HEK293T (cell line): Measurements from ENCODE around the gene SRGAP3.

Experiments
- CTCF ChIA-PET: fragments of 350-600 bp; formaldehyde crosslinking; extraction: SDS; loops from one replicate; lab custom pipeline; 2021; ENCODE audit warnings: antibody characterized with exemption, inconsistent platforms; lab: Yijun Ruan, JAX
- POLR2A ChIA-PET: fragments of 350-600 bp; formaldehyde crosslinking; extraction: SDS; loops from one replicate; lab custom pipeline; 2020; ENCODE audit warnings: antibody characterized with exemption, inconsistent platforms; lab: Yijun Ruan, JAX
- DNase-seq: peaks from one replicate; pipeline ENCODE4 v3.0.0; 2012; ENCODE audit warnings: mixed read lengths; ENCODE audit errors: extremely low spot score
- ARNT ChIP-seq: fragments of 450-650 bp; IDR thresholded peaks from 2 replicates; pipeline ENCODE4 v1.6.1; 2017; ENCODE audit warnings: mild to moderate bottlenecking
- BHLHE40 ChIP-seq: fragments of 450-650 bp; IDR thresholded peaks from 2 replicates; pipeline ENCODE4 v1.6.1; 2016; ENCODE audit warnings: mild to moderate bottlenecking, moderate library complexity, borderline replicate concordance
- CTBP1 ChIP-seq: fragments of 450-650 bp; IDR thresholded peaks from 2 replicates; pipeline ENCODE4 v1.6.1; 2016; ENCODE audit warnings: borderline replicate concordance
- ELF4 ChIP-seq: fragments of 450-650 bp; IDR thresholded peaks from 2 replicates; pipeline ENCODE4 v1.6.1; 2017; ENCODE audit warnings: antibody characterized with exemption
- FOXA1 ChIP-seq: fragments of 450-650 bp; IDR thresholded peaks from 2 replicates; pipeline ENCODE4 v1.6.1; 2016; ENCODE audit warnings: mild to moderate bottlenecking
- FOXK2 ChIP-seq: fragments of 450-650 bp; IDR thresholded peaks from 2 replicates; pipeline ENCODE4 v1.6.1; 2016; ENCODE audit warnings: mild to moderate bottlenecking
- FOXM1 ChIP-seq: fragments of 450-650 bp; IDR thresholded peaks from 2 replicates; pipeline ENCODE4 v1.6.1; 2017; ENCODE audit warnings: mild to moderate bottlenecking, borderline replicate concordance
- HDGF ChIP-seq: fragments of 450-650 bp; IDR thresholded peaks from 2 replicates; pipeline ENCODE4 v1.6.1; 2017; ENCODE audit warnings: antibody characterized with exemption, borderline replicate concordance
- L3MBTL2 ChIP-seq: fragments of 450-650 bp; conservative IDR thresholded peaks from 2 replicates; pipeline ENCODE4 v1.6.1; 2016; ENCODE audit warnings: mild to moderate bottlenecking
- LEF1 ChIP-seq: fragments of 450-650 bp; IDR thresholded peaks from 2 replicates; pipeline ENCODE4 v1.6.1; 2017; ENCODE audit warnings: mild to moderate bottlenecking, borderline replicate concordance
- NFRKB ChIP-seq: fragments of 450-650 bp; IDR thresholded peaks from 2 replicates; pipeline ENCODE4 v1.6.1; 2016; ENCODE audit warnings: mild to moderate bottlenecking, moderate library complexity
- PKNOX1 ChIP-seq: fragments of 450-650 bp; IDR thresholded peaks from 2 replicates; pipeline ENCODE4 v1.6.1; 2016
- SP1 ChIP-seq: fragments of 450-650 bp; IDR thresholded peaks from 2 replicates; pipeline ENCODE4 v1.6.1; 2017
- SUZ12 ChIP-seq: fragments of 450-650 bp; IDR thresholded peaks from 2 replicates; pipeline ENCODE4 v1.6.1; 2016; ENCODE audit warnings: mild to moderate bottlenecking
- TARDBP ChIP-seq: fragments of 450-650 bp; IDR thresholded peaks from 2 replicates; pipeline ENCODE4 v1.6.1; 2016
- ZNF384 ChIP-seq: fragments of 450-650 bp; IDR thresholded peaks from 2 replicates; pipeline ENCODE4 v1.6.1; 2016

SRGAP3 gene

GRCh38 chr3:8983026-8983425 is 266.4 kb downstream of the SRGAP3 start:
- ChIA-PET CTCF (no interaction called here), POLR2A (no interaction called here)
- no peak for DNase-seq
- TF ChIP-seq BHLHE40 (no peak), FOXA1 (no peak), L3MBTL2 (no peak), ZNF384 (no peak), SP1 (no peak), FOXM1 (no peak), SUZ12 (no peak), FOXK2 (no peak), CTBP1 (no peak), LEF1 (no peak), NFRKB (no peak), ELF4 (no peak), HDGF (no peak), PKNOX1 (no peak)

GRCh38 chr3:8982509-8982908 is 266.9 kb downstream of the SRGAP3 start:
- no peak for DNase-seq
- ChIA-PET POLR2A (no interaction called here), CTCF (no interaction called here)
- TF ChIP-seq FOXA1 = no peak

GRCh38 chr3:8981700-8982099 is 267.7 kb downstream of the SRGAP3 start:
- ChIA-PET POLR2A (no interaction called here), CTCF (no interaction called here)
- no peak for DNase-seq
- TF ChIP-seq CTBP1 = no peak
- no peak for TF ChIP-seq LEF1
- TF ChIP-seq FOXK2 = no peak
- no peak for TF ChIP-seq ZNF384
- no peak for TF ChIP-seq FOXA1

- ChIA-PET CTCF (no interaction called here), POLR2A (no interaction called here)
- no peak for TF ChIP-seq SP1
- no peak for TF ChIP-seq FOXM1
- no peak for TF ChIP-seq FOXK2
- no peak for DNase-seq
Measured at GRCh38 chr3:8981296-8981695, 268.1 kb downstream of the SRGAP3 start.

- TF ChIP-seq TARDBP = no peak
- no peak for TF ChIP-seq SP1
- TF ChIP-seq FOXK2 = no peak
- TF ChIP-seq PKNOX1 = no peak
- TF ChIP-seq HDGF = no peak
- no peak for TF ChIP-seq BHLHE40
- TF ChIP-seq ELF4 = no peak
- no peak for TF ChIP-seq LEF1
- no peak for TF ChIP-seq NFRKB
- TF ChIP-seq FOXA1 = no peak
- TF ChIP-seq CTBP1 = no peak
- TF ChIP-seq ZNF384 = no peak
- TF ChIP-seq FOXM1 = no peak
- TF ChIP-seq ARNT = no peak
- no peak for TF ChIP-seq SUZ12
- no peak for TF ChIP-seq L3MBTL2
- DNase-seq = no peak
- ChIA-PET CTCF (no interaction called here), POLR2A (no interaction called here)
Measured at GRCh38 chr3:8980756-8981257, 268.6 kb downstream of the SRGAP3 start.

- TF ChIP-seq SP1 = no peak
- TF ChIP-seq ARNT = no peak
- TF ChIP-seq L3MBTL2 = no peak
- TF ChIP-seq NFRKB = no peak
- no peak for TF ChIP-seq ELF4
- no peak for TF ChIP-seq LEF1
- POLR2A ChIA-PET = no interaction called here
Measured at GRCh38 chr3:8979262-8979661, 270.2 kb downstream of the SRGAP3 start.

GRCh38 chr3:8978551-8978950 is 270.9 kb downstream of the SRGAP3 start:
- TF ChIP-seq NFRKB = no peak
- TF ChIP-seq CTBP1 = no peak
- no peak for TF ChIP-seq TARDBP
- no peak for TF ChIP-seq SP1
- no peak for TF ChIP-seq ARNT
- TF ChIP-seq ELF4 = no peak
- CTCF ChIA-PET = interaction anchor here (1.5 kb wide), 1 partner anchor 9 kb away, joined by 4 read pairs; no protein-coding TSS in a partner anchor
- DNase-seq = no peak
- POLR2A ChIA-PET = no interaction called here

More at GRCh38 chr3:8979262-8979661, 270.2 kb downstream of the SRGAP3 start:
- DNase-seq = no peak
- CTCF ChIA-PET = no interaction called here

- TF ChIP-seq BHLHE40 (no peak), PKNOX1 (no peak), ELF4 (no peak), SUZ12 (no peak), SP1 (no peak), TARDBP (no peak), NFRKB (no peak), CTBP1 (no peak), LEF1 (no peak), FOXM1 (no peak), FOXK2 (no peak), ARNT (no peak), HDGF (no peak)
- ChIA-PET CTCF (interaction anchor here (1.0 kb wide), 1 partner anchor 326 kb away, joined by 4 read pairs; no protein-coding TSS in a partner anchor), POLR2A (no interaction called here)
- DNase-seq = no peak
Measured at GRCh38 chr3:8976540-8977182, 272.8 kb downstream of the SRGAP3 start.
